GM19035 (cell line): ENCODE results near the gene FOXD2.
A peak's percentile ranks its signal among the peaks of the same experiment; 100 is the strongest.

Experiments
- ATAC-seq: cut with Tn5 transposase; IDR thresholded peaks from one replicate; pipeline ENCODE4 v1.9.1; 2021; ENCODE audit not compliant: unreplicated experiment

The FOXD2 gene

GRCh38 chr1:47416319-47417169, 21.3 kb upstream of the FOXD2 start:
- no peak for ATAC-seq

- ATAC-seq, result no peak
Observed at GRCh38 chr1:47417170-47418044, 20.4 kb upstream of the FOXD2 start.

DNA sequence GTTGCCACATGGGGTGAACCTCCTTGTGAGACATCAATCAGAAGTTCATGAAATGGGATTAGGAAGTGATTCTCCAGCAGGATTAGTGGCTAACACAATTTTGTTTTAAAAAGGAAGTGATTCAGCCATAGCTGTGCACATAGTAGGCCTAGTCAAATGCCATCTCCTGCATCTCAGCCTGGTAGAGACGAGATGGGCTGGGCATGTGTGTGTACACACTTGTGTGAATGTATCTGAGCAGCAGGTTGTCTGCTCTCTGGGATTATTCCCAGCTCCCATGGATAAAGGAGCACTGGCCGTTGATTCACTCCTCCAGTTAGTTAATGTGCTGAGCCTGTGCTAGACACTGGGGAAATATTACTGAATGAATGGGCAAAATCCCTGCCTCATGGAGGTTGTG, 19.7 kb upstream of the FOXD2 start:
- no peak for ATAC-seq

GRCh38 chr1:47418681-47419325, 19.0 kb upstream of the FOXD2 start:
- ATAC-seq, result no peak

DNA sequence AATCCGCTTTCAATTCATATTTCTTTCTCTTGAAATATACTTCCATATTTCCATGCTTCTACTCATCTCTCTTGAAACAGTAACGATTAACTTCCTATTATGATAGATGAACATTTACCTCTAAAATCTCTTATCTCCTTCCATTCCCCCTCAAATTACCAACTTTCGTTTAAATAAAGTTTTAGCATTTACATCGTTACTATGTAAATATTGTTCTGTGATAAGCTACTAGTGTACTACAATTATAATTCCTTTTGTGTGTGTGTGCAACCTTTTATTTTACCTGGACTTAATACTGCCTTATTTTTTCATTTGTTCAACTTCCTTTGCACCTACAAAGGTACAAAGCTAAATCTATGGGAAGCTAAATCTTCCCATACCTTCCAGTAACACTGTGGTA, 17.3 kb upstream of the FOXD2 start:
- no peak for ATAC-seq

DNA sequence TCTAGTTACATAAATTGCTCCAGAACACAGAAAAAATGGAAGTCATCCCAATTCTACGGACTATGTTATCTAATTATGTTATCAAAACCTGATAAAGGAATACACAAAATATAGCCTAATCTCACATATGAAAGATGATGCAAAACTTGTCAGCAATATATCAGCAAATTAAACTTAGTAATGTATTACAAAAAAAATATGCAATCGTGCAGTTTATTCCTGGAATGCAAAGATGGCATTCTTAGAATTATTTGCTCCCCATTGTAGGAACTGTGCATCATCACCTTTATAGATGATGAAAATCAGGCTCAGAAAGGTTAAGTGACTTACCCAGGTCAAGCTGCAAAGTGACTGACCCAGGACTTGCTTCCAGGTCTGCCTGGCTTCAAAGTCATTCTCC, 14.0 kb upstream of the FOXD2 start:
- ATAC-seq, result no peak

- ATAC-seq, result no peak
Observed at GRCh38 chr1:47424336-47424982, 13.4 kb upstream of the FOXD2 start.

DNA sequence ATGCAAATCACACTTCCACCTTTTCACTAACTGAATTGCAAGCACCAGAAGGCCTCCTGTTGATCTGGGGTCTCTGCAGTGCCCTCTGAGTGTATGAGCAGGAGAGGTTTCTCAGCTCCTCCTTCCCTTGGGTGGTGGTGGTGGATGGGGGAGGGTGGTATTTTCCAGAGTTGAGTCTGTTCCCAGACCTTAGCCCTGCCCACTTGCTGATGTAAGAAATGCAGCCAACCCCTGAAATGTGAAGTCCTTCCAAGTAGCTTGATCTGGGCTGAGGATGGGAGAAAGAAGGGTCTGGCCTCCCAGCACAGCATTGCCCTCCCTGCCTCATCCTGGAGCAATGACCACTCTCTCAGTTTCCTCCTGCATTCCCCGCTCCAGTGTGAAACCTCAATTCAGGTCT, 6.3 kb upstream of the FOXD2 start:
- no peak for ATAC-seq

DNA sequence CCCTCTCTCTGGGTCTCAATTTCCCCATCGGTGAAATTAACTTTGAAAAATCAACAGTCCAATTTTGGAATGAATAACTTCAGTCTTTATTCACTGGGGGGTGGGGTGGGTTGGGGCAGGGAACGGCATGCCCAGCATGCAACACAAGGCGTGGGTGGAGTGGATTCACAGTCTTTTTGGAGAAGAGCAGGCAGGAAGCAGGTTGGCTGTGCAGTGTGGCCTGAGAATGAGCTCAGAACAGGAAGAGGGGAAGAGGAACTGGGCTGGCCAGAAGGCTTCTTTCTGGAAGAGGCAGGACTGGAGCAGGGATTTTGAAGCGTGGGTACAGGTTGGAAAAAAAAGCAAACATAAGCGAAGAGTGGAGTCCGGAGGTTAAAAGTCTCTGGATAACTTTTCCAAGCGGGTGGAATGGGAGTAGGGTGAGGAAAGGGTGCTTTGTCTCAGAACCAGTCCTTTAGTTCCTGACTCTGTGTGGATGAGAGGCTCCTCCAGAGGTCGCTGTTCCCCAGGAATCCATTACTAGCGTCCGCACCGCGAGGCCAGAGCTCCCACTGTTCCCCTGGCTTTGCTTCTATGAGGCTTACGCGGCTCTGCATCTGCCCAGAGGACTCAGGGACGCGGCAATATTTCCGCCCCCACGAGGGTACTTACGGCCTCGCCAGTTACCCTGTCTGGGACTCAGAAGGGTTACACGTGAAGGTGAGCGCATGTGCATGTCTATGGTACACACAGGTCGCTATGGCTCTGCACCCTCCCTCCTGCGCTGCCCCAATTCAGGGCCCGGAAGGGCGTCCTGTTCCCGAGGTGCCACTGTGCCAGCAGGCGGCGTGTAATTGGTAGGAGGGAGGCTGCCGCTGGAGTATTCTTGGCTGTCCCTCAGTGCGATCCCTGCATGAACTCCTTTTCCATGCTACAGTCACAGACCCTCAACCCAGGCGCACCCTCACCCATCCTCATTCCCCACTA, 5.5 kb upstream of the FOXD2 start:
- ATAC-seq, result no peak

DNA sequence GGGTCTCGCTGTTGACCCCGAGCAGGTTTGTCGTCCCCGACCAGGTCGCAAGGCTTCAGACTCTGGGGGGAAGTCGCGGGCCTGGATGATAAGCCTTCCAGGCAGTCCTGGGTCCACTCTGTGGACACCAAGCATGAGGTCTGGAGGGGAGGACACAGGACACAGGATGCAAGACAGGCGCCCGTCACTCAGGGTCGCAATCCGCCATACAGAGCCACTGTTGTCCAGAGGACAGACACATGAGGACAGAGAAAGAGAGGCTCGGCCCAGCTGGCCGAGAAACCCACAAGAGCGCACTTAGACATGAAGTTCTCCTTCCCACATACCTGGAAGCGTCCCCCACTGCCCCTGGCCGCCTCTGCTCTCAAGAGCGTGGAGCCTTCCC, 4.8 kb upstream of the FOXD2 start:
- ATAC-seq, result no peak

GRCh38 chr1:47433477-47434050, 4.3 kb upstream of the FOXD2 start:
- no peak for ATAC-seq

- ATAC-seq, result no peak
Observed at GRCh38 chr1:47434051-47434842, 3.6 kb upstream of the FOXD2 start.

DNA sequence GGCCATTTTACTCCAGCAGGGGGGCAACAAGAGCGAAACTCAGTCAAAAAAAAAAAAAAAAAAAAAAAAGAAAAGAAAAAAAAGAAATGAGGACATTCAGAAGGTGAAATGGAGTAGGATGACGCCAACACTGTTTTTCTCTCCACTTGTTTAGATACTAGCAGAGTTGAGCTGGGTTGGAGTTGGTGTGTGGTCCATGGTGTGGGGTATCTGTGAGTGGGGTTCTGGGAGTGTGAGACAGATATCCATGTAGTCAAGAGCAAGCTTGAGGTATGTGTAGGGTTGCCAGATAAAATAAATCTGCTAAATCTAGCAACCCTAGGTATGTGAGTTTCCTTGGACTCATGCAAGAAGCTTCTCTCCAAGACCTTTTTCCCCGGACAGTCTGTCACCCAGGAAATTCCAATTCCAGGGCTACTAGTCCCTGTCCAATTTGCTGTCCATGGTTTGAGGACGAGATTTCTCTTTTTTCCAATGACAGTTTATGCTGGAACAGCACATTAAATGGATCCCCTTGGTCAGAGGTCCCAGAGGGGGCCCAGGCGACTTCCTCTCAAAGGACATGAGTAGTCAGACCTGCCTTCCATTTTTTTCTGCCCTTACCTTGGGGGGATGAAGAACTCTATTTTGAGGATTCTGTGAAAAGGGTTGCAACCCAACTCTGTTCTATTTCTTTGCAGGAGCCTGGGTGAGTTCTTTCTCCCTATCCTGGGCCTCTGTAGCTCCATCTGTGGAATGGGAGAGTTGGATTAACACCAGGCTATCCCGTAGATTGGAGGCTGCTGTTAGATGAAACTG, 2.1 kb upstream of the FOXD2 start:
- ATAC-seq, result no peak

DNA sequence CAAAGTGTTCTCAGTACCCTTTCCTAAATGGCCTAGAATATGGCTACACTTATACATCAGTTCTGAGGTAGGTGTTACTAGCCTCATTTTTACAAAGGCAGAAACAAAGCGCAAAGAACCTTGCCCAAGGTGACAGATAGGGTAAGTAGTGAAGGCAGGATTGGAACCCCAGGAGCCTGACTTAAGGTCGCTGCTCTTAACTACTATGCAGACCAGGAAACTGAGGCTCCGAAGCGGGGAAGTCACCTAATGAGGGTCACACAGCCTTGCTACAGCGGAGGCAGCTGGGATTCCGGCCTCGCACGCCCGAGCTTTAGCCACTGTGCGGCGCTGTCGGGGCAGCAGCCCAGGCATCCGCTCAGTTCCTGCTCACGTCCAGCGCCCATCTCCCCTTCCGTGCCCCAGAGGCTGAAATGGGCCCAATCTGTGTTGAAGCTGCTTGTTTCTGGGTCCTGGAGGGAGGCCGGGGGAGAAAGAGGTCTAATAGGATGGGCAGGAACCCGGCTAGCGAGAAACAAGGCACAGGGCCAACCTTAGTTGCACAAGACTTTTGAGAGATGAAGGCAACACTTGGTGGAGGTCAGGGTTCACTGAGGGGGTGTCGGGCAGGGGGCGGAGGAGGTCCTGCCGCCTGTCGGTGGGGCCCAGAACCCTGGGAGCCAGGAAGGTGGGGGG, 1.4 kb upstream of the FOXD2 start:
- ATAC-seq, result peak; percentile 48

GRCh38 chr1:47436979-47437446, 831 bp upstream of the FOXD2 start:
- ATAC-seq, result peak; percentile 25

GRCh38 chr1:47438165-47439016, 547 bp downstream of the FOXD2 start:
- no peak for ATAC-seq
